HG03103 (cell line): ENCODE measurements around the gene ESR1.

Experiments used
- ATAC-seq: cut with Tn5 transposase; IDR thresholded peaks from one replicate; pipeline ENCODE4 v1.9.1; 2021; ENCODE audit warnings: low read depth; ENCODE audit not compliant: unreplicated experiment

The ESR1 gene

GRCh38 chr6:151807513-151808370 is at the start of gene ESR1:
Gene ESR1, plus strand, starts transcription at chr6:151807682. Its CDS starts 231 bp downstream, at chr6:151807913.
- ATAC-seq = no peak

GRCh38 chr6:151760486-151760885 is 47.0 kb upstream of the ESR1 start:
- ATAC-seq = no peak

- no peak for ATAC-seq
These were observed 45.6 kb upstream of the ESR1 start for GRCh38 chr6:151761851-151762250.

- no peak for ATAC-seq
These were observed 44.7 kb upstream of the ESR1 start for GRCh38 chr6:151762817-151763216.

- no peak for ATAC-seq
These were observed 44.2 kb upstream of the ESR1 start for GRCh38 chr6:151763303-151763702.

- ATAC-seq = peak; percentile 83
These were observed 43.4 kb upstream of the ESR1 start for GRCh38 chr6:151763938-151764680.

- ATAC-seq = peak; percentile 50
These were observed 42.0 kb upstream of the ESR1 start for GRCh38 chr6:151765444-151765886.

- no peak for ATAC-seq
These were observed 35.0 kb upstream of the ESR1 start for GRCh38 chr6:151772446-151772845.

GRCh38 chr6:151773382-151773781 is 34.1 kb upstream of the ESR1 start:
- no peak for ATAC-seq

- no peak for ATAC-seq
These were observed 24.9 kb upstream of the ESR1 start for GRCh38 chr6:151782560-151782959.

- ATAC-seq = no peak
These were observed 23.8 kb upstream of the ESR1 start for GRCh38 chr6:151783692-151784091.

- ATAC-seq = no peak
These were observed 22.9 kb upstream of the ESR1 start for GRCh38 chr6:151784441-151785214.

GRCh38 chr6:151796842-151797530 is 10.5 kb upstream of the ESR1 start:
- ATAC-seq = no peak

GRCh38 chr6:151803743-151804142 is 3.7 kb upstream of the ESR1 start:
- no peak for ATAC-seq

GRCh38 chr6:151804585-151805285 is 2.7 kb upstream of the ESR1 start:
- ATAC-seq = no peak

GRCh38 chr6:151805286-151805840 is 2.1 kb upstream of the ESR1 start:
- ATAC-seq = no peak

GRCh38 chr6:151806757-151807512 is 547 bp upstream of the ESR1 start:
- no peak for ATAC-seq

GRCh38 chr6:151808371-151809241 is 1.1 kb downstream of the ESR1 start:
- no peak for ATAC-seq
